ENCODE data around the gene RBBP8NL.

- TF ChIP-seq CTCF (conservative IDR thresholded peaks at IDR 0.05; ENCODE audit: low read depth, low read length), result no peak
- no peak for TF ChIP-seq EZH2 (IDR thresholded peaks at IDR 0.05; ENCODE audit: borderline replicate concordance, low read depth, low read length, poor library complexity, severe bottlenecking)
These were observed 35.3 kb downstream of the RBBP8NL start for GRCh38 chr20:62392077-62392418.
